GM12874 (cell line): Measurements from ENCODE around the gene HOGA1.

Source experiments
- CTCF ChIP-seq: IDR thresholded peaks from 2 replicates; pipeline ENCODE4 v1.5.1; 2011; ENCODE audit warnings: low read depth, mild to moderate bottlenecking, control low read depth, low read length, moderate library complexity; ENCODE audit not compliant: insufficient read depth

HOGA1 gene

GRCh38 chr10:97574374-97575126 lies 9.6 kb upstream of the HOGA1 start:
- TF ChIP-seq CTCF = no peak

GRCh38 chr10:97575127-97575668 lies 9.0 kb upstream of the HOGA1 start:
- no peak for TF ChIP-seq CTCF

- TF ChIP-seq CTCF = no peak
These were observed 6.5 kb upstream of the HOGA1 start for GRCh38 chr10:97577701-97578100.

GRCh38 chr10:97578171-97578844 lies 5.9 kb upstream of the HOGA1 start:
- TF ChIP-seq CTCF = no peak

- TF ChIP-seq CTCF = no peak
These were observed 3.5 kb upstream of the HOGA1 start for GRCh38 chr10:97580421-97581367.

GRCh38 chr10:97582169-97582568 lies 2.0 kb upstream of the HOGA1 start:
- TF ChIP-seq CTCF = no peak

- TF ChIP-seq CTCF = no peak
These were observed 713 bp upstream of the HOGA1 start for GRCh38 chr10:97583476-97583875.
